Stimulated activated CD4-positive, alpha-beta T cell treated with anti-CD3 and anti-CD28 coated beads, Interleukin-1b, Interleukin-23, amount 100 ng/mL, for 4 hours (primary cell): ENCODE results near the gene SBSN.

Source experiments
- DNase-seq, 2 donors: peaks; one replicate each; pipeline ENCODE4 v3.0.0-alpha.2; 2020; ENCODE audit warnings: low read depth in 2 of 2

SBSN gene

GRCh38 chr19:35554076-35554475 lies 26.0 kb upstream of the SBSN start:
- no peak for DNase-seq

DNA sequence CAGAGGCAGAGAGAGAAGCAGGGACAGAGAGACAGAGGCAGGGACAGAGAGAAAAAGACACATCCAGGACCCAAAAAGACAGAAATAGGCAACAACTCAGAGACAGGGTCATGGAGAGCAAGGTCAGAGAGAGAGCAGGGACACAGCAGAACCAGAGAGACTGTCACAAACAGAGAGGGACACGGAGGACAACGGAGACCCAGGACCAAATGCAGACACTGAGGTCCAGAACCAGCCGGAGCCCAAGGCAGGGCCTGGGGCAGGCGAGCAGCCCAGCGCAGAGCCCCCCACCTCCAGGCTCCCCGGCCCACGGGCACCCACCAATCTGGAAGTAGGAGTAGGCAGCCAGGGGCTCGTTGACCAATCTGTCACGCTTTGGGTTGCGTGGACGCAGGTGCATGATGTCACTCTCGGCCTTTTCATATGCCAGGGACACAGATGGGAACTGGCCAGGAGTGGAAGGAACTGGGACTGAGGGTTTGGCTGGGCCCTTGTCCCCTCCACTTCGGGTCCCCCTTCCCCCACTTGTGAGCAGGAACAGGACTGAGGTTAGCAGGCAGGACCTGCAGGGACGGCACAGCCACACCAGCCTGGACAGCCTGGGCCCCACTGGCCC lies 25.4 kb upstream of the SBSN start:
- DNase-seq: no peak

DNA sequence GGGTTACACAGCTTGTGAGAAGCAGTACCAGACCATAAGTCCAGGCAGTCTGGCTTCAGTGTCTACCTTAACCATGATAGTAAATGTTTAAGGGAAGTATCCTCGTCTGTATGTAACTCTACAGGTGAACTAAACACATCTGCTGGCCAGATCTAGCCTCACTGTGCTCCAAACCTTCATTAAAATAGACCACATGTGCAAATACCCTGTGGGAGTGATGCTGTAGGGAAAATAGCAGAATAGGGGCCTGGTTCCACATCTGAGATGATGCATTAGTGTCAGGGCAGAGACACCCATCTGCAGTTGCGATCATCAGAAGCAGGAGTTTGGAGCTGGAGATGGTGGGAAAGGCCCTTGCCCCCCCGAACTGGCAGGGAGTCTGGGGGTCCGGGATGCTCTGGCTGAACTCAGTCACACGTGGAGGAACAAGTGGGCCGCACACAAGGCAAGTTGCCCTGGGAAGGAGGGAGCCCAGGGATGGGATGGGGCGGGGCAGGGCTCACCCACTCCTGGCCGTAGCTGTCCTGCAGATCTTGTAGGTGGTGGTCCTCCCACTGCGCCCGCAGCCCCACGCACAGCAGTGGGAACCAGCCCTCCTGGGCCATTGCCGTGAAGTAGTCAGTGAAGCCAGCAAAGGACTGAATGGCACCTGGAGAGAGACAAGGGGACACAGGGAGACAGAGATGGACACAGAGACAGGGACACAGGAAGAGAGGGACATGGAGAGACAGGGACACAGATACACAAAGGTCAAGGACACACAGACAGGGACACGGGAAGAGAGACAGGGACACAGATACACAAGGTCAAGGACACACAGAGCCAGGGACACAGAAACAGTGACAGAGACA lies 24.6 kb upstream of the SBSN start:
- no peak for DNase-seq

DNA sequence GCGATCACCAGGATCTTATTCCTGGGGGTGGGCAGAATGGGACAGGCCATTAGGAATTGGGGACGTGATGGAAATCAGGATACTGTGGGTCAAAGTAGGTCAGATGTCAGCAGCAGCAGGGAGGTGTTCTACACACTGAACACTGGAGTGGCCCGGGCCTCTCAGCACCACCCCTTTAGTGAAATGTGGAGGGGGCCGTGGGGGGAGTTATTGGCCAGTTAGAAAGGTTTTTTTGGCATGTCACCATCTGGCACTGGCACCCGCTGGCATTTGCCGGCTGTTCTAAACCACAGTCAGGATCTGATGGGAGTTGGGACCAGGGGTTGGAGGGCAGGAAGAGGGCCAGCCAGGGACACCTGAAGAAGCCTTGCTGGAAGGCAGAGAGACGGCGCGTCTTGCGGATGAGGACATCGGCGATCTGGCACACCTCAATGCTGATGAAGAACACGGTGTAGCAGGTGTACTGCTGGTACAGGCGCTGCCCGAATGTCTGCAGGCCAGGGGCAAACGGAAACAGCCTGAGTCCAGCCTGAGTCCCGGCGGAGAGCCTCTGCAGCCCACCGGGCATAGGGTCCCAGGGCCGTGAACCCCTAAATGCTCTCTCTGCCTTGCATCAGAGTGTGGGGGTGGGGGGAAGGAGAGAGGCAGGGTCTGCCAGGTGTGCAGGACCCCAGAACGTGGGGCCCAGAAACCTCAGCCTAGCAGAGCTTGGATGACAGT lies 23.1 kb upstream of the SBSN start:
- no peak for DNase-seq

DNA sequence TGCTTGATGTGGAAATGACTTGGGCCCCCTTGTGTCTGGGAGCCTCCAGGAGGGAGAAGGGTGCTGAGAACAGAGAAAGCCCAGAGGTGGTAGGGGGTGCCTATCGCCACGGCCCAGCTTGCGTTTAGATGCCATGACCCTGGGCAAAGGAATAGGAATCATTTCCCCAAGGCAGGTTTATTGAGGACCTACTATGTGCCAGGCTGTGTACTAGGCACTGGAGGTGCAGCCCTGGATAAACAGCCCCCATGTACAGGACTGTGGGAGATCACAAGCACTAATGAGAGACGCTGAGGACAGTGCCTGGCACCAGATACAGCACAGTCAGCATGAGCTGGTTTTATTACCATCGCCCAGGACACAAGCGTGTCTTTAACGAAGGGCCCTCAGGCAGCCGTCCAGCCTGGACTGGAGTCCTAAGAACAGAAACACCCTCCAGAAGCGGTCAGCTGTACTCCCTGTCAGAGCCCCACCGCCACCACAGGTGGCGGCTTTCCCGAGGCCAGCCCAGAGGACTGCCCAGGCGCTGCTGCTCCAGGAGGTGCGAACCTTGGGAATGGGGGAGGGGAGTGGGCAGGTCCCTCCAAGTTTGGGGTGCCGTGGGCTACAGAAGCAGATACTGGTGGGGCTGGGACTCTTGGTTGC lies 21.9 kb upstream of the SBSN start:
- no peak for DNase-seq

GRCh38 chr19:35549174-35549788 lies 21.2 kb upstream of the SBSN start:
- peak in 1 of 2 donors; percentile 43 for DNase-seq

DNA sequence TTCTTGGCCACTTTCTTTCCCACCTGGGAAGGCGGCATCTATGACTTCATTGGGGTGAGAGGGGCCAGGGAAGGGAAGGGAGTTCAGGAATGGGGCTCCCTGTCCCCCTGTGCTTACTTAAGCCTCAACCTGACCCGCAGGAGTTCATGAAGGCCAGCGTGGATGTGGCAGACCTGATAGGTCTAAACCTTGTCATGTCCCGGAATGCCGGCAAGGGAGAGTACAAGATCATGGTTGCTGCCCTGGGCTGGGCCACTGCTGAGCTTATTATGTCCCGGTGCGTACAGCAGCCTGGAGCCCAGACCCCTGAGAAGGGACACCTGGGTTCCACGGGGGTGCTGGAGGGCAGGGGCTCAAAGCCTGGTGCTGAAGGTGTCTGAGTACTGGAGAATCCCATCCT lies 18.4 kb upstream of the SBSN start:
- no peak for DNase-seq

GRCh38 chr19:35545855-35546381 lies 17.8 kb upstream of the SBSN start:
- DNase-seq: peak; percentile 49 to 67

DNA sequence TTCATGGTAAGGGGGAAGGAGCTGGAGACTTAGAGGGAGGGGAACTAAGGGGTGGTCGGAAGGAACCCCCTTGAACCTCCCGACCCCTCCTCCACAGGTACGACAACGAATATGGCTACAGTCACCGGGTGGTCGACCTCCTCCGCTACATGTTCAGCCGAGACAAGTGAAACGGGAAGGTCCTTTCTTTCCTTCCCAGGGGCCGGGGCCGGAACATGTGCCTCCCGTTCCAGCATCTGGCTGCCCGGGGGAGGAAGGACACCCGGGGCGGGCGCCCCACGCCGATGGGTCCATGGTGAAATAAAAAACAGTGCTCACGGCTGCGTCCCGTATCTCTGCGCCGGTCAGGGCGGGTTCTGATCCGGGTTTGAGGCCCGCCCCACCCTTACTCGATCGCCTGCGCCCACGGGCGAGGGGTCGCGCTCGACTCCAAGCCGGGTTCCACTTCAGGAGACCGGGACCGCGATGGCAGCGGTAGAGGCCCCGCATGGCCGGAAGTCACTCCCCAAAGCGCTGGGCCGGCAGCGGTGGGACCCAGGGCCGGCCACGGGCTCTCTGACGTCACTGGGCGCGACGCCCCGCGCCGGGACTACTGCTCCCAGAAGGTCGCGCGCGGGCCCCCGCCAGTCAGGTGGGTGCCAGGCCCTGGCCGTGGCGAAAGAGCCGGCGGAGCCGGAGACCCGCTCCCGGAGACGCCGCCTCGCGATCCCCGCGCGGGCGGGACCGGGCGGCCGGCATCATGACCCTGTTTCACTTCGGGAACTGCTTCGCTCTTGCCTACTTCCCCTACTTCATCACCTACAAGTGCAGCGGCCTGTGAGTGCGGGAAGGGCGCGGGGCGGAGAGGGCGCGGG lies 17.1 kb upstream of the SBSN start, which contains the start of gene TMEM147:
Gene TMEM147, plus strand, starts transcription at position 626 of the 854 bp plus-strand sequence. Its CDS starts 114 bp downstream, at position 740.
- DNase-seq: peak; percentile 66 to 85

- DNase-seq: no peak
Measured at GRCh38 chr19:35544110-35544802, 16.1 kb upstream of the SBSN start.

GRCh38 chr19:35543280-35544109 lies 15.4 kb upstream of the SBSN start:
- DNase-seq: no peak

GRCh38 chr19:35542209-35542608 lies 14.1 kb upstream of the SBSN start:
- DNase-seq: no peak

DNA sequence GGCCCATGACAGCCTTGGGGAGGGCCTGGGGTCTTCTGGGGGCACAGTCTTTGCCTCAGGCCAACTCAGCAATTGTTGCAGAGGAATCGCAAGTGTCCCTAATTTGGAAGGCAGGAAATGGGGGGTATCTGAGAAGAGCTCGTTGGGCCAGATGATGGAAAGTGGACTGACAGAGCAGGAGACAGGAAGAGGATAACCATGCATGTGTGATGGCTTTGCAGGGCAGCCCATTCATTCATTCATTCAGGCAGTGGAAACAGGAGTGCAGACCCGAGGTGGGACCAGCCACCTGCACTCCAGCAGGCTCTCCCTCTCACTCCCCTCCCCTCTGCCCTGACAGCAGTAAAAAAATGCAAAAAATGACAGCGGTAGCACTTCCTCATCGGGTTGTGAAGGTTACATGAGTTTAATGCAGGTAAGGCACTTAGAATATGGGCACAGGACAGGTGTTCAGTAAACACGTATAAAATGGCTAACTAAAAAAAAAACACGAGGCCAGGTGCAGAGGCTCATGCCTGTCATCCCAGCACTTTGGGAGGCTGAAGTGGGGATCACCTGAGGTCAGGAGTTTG lies 12.3 kb upstream of the SBSN start:
- no peak for DNase-seq

GRCh38 chr19:35539850-35540249 lies 11.7 kb upstream of the SBSN start:
- no peak for DNase-seq

DNA sequence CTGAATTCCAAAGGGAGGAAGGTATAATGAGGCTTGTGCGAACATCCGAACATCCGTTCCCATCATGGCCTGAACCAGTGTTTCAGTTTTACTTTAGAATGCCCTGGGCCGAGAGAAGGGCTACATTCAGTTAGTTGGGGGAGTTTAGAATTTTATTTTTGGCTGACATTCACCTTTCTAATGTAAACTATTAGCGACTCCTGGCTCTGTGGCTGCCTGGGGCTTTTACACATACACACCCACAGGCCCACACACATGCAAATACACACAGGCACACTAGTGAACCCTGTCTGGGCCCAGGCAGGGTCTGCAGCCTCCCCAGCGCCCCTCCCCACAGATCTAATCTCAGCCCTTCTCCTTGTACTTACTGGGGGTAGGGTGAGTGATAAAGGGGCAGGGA lies 11.2 kb upstream of the SBSN start:
- no peak for DNase-seq

- no peak for DNase-seq
Measured at GRCh38 chr19:35534803-35535480, 6.8 kb upstream of the SBSN start.

DNA sequence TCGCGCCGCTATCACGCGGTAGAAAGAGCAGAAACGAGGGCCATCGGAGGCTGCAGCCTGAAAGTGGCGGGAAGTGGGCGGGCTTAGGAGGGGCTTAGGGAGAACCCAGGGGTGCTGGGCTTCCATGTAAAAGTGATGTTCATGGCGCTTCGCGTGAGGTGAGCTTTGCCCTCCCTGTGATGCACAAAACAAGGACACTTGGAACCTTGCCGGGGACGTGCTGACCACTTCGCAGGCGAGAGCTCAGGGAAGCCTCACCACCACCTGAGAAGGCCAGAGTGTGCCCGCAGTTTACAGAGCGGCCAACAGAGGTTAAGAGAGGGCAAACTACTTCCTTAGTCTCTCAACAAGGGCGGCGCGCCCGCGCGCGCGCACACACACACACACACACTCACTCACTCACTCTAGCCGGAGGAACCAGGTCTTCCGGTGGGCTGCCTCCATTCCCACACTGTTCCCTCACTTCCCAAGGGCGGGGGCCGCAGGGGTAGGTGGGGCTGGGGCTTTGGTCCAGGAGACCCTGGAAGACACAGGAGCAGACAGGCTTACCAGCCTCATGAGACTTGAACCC lies 5.8 kb upstream of the SBSN start:
- DNase-seq: peak in 1 of 2 donors; percentile 28
